Measurements from ENCODE around the gene BCL6.

GRCh38 chr3:187750513-187751123, 5.3 kb upstream of the BCL6 start:
- TF ChIP-seq CTCF (IDR thresholded peaks at IDR 0.05) (no peak), POLR2AphosphoS5 (IDR thresholded peaks at IDR 0.05) (no peak), POLR2A (IDR thresholded peaks at IDR 0.05; ENCODE audit: low read depth) (no peak), EP300 (IDR thresholded peaks at IDR 0.05) (no peak)

All from esophagus muscularis mucosa (tissue), 4 donors.